Activated CD4-positive, alpha-beta T cell treated with anti-CD3 and anti-CD28 coated beads, Interleukin-2, Interleukin-4, amounts not matched to agents 100 ng/mL and 50 ng/mL, durations not matched to agents 16 hours and 8 hours (primary cell): ENCODE data around the gene GPN1.
"Not testable (repeated sequence)": the region's sequence is repeated elsewhere in the genome, so short reads cannot be mapped to it uniquely, and the experiment has no call there.

Experiments
- DNase-seq: peaks from one replicate; pipeline ENCODE4 v3.0.0-alpha.2; 2020; ENCODE audit warnings: low spot score

The GPN1 gene

GRCh38 chr2:27627963-27628766 lies 685 bp upstream of the GPN1 start:
- DNase-seq, result peak; percentile 31

GRCh38 chr2:27630257-27630656 lies 1.4 kb downstream of the GPN1 start:
- DNase-seq, result not testable (repeated sequence)

- DNase-seq, result no peak
These were observed 5.4 kb downstream of the GPN1 start for GRCh38 chr2:27634291-27634690.

- DNase-seq, result no peak
These were observed 7.9 kb downstream of the GPN1 start for GRCh38 chr2:27636766-27637165.

- DNase-seq, result peak; percentile 89
These were observed 9.3 kb downstream of the GPN1 start for GRCh38 chr2:27638037-27638637.

- peak; percentile 59 for DNase-seq
These were observed 9.9 kb downstream of the GPN1 start for GRCh38 chr2:27638709-27639108.

GRCh38 chr2:27640722-27641245 lies 11.9 kb downstream of the GPN1 start:
- no peak for DNase-seq

GRCh38 chr2:27645197-27645596 lies 16.3 kb downstream of the GPN1 start:
- no peak for DNase-seq

- DNase-seq, result no peak
These were observed 18.4 kb downstream of the GPN1 start for GRCh38 chr2:27647289-27647688.

- DNase-seq, result no peak
These were observed 18.9 kb downstream of the GPN1 start for GRCh38 chr2:27647737-27648136.

- DNase-seq, result no peak
These were observed 22.2 kb downstream of the GPN1 start for GRCh38 chr2:27651056-27651455.

GRCh38 chr2:27652341-27652740 lies 23.5 kb downstream of the GPN1 start:
- DNase-seq, result no peak

GRCh38 chr2:27652790-27653189 lies 23.9 kb downstream of the GPN1 start:
- no peak for DNase-seq

GRCh38 chr2:27653397-27653796 lies 24.5 kb downstream of the GPN1 start:
- no peak for DNase-seq

- no peak for DNase-seq
These were observed 26.5 kb downstream of the GPN1 start for GRCh38 chr2:27655155-27655951.

- no peak for DNase-seq
These were observed 32.5 kb downstream of the GPN1 start for GRCh38 chr2:27661371-27661770.

GRCh38 chr2:27663285-27664153 lies 34.7 kb downstream of the GPN1 start, which contains the start of the genes SLC4A1AP and SUPT7L:
TSS of gene SLC4A1AP (plus strand) at chr2:27663889. CDS start at chr2:27663915, 26 bp downstream.
TSS of gene SUPT7L (minus strand) at chr2:27663614. CDS start at chr2:27662192, 1,422 bp downstream.
- peak; percentile 75 for DNase-seq

- DNase-seq, result no peak
These were observed 35.3 kb downstream of the GPN1 start for GRCh38 chr2:27664154-27664574.

- no peak for DNase-seq
These were observed 35.9 kb downstream of the GPN1 start for GRCh38 chr2:27664622-27665363.

GRCh38 chr2:27667446-27667845 lies 38.6 kb downstream of the GPN1 start:
- DNase-seq, result no peak

- no peak for DNase-seq
These were observed 42.4 kb downstream of the GPN1 start for GRCh38 chr2:27671235-27671634.
